Chondrocyte (in vitro differentiated cells): ENCODE data around the gene CDKN2C. TPM values are rescaled to one million over a fixed set of nuclear protein-coding genes. Genes with fewer than 3 reads are reported as not detected.

Experiments
- DNase-seq: peaks from one replicate; pipeline ENCODE4 v3.0.0; 2021; ENCODE audit warnings: mixed read lengths, low spot score
- H3K27ac Mint-ChIP-seq: one replicate; pipeline ENCODE4 v1.8.0; 2021; ENCODE audit warnings: mild to moderate bottlenecking, moderate library complexity, mixed read lengths; ENCODE audit not compliant: unreplicated experiment
- H3K27me3 Mint-ChIP-seq: 2 replicates; pipeline ENCODE4 v1.8.0; 2021; ENCODE audit warnings: low read depth, mixed read lengths
- H3K36me3 Mint-ChIP-seq: 2 replicates; pipeline ENCODE4 v1.8.0; 2021; ENCODE audit warnings: low read depth, mixed read lengths
- H3K4me1 Mint-ChIP-seq: 2 replicates; pipeline ENCODE4 v1.8.0; 2021; ENCODE audit warnings: low read depth, mild to moderate bottlenecking, mixed read lengths
- H3K4me3 Mint-ChIP-seq: one replicate; pipeline ENCODE4 v1.8.0; 2021; ENCODE audit warnings: mild to moderate bottlenecking, moderate library complexity, mixed read lengths; ENCODE audit not compliant: unreplicated experiment
- H3K9me3 Mint-ChIP-seq: 2 replicates; pipeline ENCODE4 v1.8.0; 2021; ENCODE audit warnings: low read depth, mixed read lengths
- CTCF ChIP-seq: fragments of 200-600 bp; sonication (generic); IDR thresholded peaks from 2 replicates; pipeline ENCODE4 v1.5.0; 2021; ENCODE audit warnings: antibody characterized with exemption, mild to moderate bottlenecking, moderate library complexity
- total RNA-seq: library from RNA; stranded (reverse); gene quantifications from 3 replicates; pipeline ENCODE4 v1.2.1, GENCODE V29; 2021

The CDKN2C gene
- total RNA-seq, 1 donor from 2014 or later, result 5.2 TPM

GRCh38 chr1:50983219-50983802 is 13.3 kb downstream of the CDKN2C start:
- H3K4me1 Mint-ChIP-seq, result peaks cover 5% of the 10 kb centered on the region
- no peak for TF ChIP-seq CTCF
- DNase-seq, result no peak
- H3K4me3 Mint-ChIP-seq, result no peak overlapping the region
- H3K27ac Mint-ChIP-seq, result no peak overlapping the region
- H3K27me3 Mint-ChIP-seq, result peaks cover 61% of the 10 kb centered on the region
- no peaks in the 10 kb centered on the region for H3K36me3 Mint-ChIP-seq
- H3K9me3 Mint-ChIP-seq, result no peaks in the 10 kb centered on the region

- TF ChIP-seq CTCF, result no peak
- no peaks in the 10 kb centered on the region for H3K4me1 Mint-ChIP-seq
- H3K27me3 Mint-ChIP-seq, result peaks cover 51% of the 10 kb centered on the region
- no peak for DNase-seq
- no peak overlapping the region for H3K4me3 Mint-ChIP-seq
- no peaks in the 10 kb centered on the region for H3K36me3 Mint-ChIP-seq
- H3K9me3 Mint-ChIP-seq, result no peaks in the 10 kb centered on the region
- H3K27ac Mint-ChIP-seq, result no peak overlapping the region
These were observed 15.0 kb downstream of the CDKN2C start for GRCh38 chr1:50985094-50985493.

DNA sequence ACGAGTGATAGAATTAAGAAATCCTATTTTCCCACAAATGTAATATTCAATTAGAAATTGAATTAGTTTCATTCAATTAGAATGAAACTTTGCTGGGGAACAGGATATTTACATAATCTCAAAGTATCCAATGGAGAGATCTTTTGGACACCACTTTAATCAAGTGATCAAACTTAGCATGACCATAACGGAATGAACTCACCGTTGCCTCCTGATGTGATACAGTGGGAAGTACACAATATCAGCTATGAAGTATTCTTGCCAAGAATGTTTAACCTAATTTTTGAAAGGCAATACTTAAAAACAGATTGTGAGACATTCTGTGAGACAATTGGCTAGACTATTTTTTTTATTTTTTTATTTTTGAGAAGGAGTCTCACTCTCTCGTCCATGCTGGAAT is 16.6 kb downstream of the CDKN2C start:
- no peak overlapping the region for H3K27ac Mint-ChIP-seq
- H3K9me3 Mint-ChIP-seq, result no peaks in the 10 kb centered on the region
- DNase-seq, result no peak
- H3K4me1 Mint-ChIP-seq, result no peaks in the 10 kb centered on the region
- H3K4me3 Mint-ChIP-seq, result no peak overlapping the region
- peak; percentile 26 for TF ChIP-seq CTCF
- H3K36me3 Mint-ChIP-seq, result no peaks in the 10 kb centered on the region
- H3K27me3 Mint-ChIP-seq, result peaks cover 44% of the 10 kb centered on the region

- no peak for TF ChIP-seq CTCF
- Mint-ChIP-seq H3K4me3 (no peak overlapping the region), H3K9me3 (no peaks in the 10 kb centered on the region), H3K36me3 (no peaks in the 10 kb centered on the region), H3K27ac (no peak overlapping the region), H3K4me1 (no peaks in the 10 kb centered on the region), H3K27me3 (peaks cover 22% of the 10 kb centered on the region)
- no peak for DNase-seq
These were observed 19.6 kb downstream of the CDKN2C start for GRCh38 chr1:50989694-50990093.

DNA sequence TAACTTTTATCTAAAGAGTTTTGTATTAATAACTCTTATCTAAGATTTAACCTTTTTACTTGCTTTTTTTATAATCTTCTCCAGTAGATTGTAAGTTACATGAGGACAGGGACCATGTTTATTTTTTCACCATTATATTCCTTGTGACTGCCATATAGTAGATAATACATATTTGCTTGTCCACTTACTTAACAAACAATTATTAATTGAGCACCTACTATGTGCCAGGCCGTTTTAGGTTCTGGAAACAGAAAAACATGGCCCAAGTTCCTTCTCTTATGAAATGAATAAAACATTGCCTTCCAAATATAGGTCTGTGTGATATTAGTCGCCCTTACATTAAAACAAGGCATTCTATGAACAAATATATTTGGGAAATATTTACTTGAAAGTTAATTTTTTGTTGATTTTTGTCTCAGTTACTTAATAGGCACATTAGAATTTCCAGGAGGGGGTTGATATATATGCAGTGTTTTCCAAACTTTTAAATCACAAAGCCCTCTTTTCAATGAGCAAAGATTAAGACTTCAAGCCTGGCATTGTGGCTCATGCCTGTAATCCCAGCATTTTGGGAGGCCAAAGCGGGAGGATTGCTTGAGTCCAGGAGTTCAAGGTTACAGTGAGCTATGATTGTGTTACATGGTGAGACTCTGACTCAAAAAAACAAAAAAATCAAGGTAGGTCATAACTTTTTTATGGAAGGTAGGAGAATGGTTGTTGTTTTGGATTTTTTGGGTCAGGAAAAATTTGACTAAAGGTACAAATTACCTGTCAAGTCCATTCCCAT is 22.7 kb downstream of the CDKN2C start:
- no peaks in the 10 kb centered on the region for H3K4me1 Mint-ChIP-seq
- H3K4me3 Mint-ChIP-seq, result no peak overlapping the region
- no peaks in the 10 kb centered on the region for H3K9me3 Mint-ChIP-seq
- H3K36me3 Mint-ChIP-seq, result no peaks in the 10 kb centered on the region
- no peak overlapping the region for H3K27ac Mint-ChIP-seq
- TF ChIP-seq CTCF, result no peak
- no peak for DNase-seq
- H3K27me3 Mint-ChIP-seq, result peaks cover 14% of the 10 kb centered on the region
